ENCODE results near the gene PAK4. TPM values are rescaled to one million over a fixed set of nuclear protein-coding genes. Genes with fewer than 3 reads are reported as not detected.

Gene PAK4
- total RNA-seq, 1 donor from 2014 or later: 2.1 TPM

DNA sequence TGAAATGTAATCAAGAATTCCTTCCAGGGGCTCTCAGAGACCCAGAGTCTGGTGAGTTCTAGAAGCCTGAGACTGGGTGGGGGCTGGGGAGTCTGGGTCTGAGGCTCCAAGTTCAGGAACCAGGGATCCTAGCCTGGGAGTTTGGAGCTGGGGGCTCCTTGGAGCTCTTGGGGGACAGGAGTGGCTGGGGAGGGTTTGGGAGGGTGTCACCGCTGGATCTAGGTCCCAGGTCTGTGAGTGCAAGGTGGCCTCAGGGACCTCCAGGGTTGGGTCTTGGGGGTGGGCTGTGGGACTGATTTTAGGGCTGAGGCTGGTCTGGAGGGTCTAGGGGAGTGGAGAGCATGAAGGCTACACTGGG lies 77.4 kb downstream of the PAK4 start:
- Histone ChIP-seq H3K9ac (ENCODE audit: low read depth in 1 of 3, low read length in 3 of 3) (no peak overlapping the region), H3K27me3 (ENCODE audit: control insufficient read depth in 3 of 3, insufficient read depth in 3 of 3, low read length in 3 of 3) (peaks cover 46 to 65% (median 56%) of the 10 kb centered on the region in 3 donors), H3K4me3 (ENCODE audit: low read length in 3 of 3) (no peak overlapping the region), H3K9me3 (ENCODE audit: control insufficient read depth in 3 of 3, low read length in 3 of 3) (no peaks in the 10 kb centered on the region), H3K27ac (ENCODE audit: low read depth, low read length) (no peak overlapping the region), H3K4me1 (ENCODE audit: control insufficient read depth in 3 of 3, insufficient read depth in 3 of 3, low read length in 3 of 3) (no peaks in the 10 kb centered on the region), H3K36me3 (ENCODE audit: control insufficient read depth in 3 of 3, insufficient read depth in 3 of 3, low read length in 3 of 3) (no peaks in the 10 kb centered on the region)

DNA sequence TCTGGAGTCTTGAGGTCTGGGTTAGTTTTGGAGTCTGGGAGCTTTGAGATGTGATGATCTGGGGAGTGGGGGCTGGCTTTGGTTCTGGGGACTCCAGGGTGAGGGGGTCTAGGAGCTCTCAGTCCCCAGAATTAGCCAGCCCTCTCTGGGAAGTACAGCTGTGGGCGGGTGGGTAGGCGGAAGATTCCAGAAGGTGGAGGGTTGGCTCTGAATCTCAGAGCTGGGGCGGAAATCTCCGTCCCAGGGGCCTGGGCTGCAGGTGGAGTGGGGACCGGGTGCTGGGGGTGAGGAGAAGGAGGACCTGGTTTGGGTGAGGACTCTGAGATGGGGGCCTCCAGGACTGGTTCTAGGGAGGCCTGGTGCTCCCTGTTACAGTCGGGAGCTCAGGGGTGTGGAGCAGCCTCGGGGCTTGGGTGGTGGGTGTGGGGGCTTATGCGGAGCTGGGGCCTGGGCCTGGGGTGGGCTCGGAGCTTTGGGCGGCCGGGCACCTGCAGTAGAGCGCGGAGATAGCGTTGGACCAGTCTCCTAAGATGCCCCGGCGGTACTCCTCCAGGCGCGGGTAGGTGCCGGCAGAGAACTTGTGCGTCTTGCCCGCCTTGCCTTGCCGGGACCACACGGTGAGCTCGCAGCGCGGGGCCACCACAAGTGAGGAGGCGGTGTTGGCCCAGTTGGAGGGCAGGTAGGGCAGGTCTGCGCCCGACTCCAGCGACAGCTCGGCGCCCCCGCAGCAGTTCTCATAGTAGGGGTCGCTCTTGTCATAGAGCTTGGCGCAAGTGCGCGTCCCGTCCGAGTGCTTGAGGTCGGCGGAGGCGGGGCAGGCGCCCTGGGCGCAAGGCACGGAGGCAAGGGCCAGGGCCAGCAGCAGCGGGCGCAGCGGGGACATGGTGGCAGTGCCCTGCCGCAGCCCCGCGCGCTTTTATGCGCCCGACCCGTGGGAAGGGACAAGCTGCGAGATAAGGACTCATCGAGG lies 78.1 kb downstream of the PAK4 start, which contains the start of gene SYCN:
Gene SYCN (minus strand): TSS at position 892 of the 970 bp plus-strand sequence. CDS start 9 bp downstream, at position 883.
- Histone ChIP-seq H3K4me1 (ENCODE audit: control insufficient read depth in 3 of 3, insufficient read depth in 3 of 3, low read length in 3 of 3) (no peaks in the 10 kb centered on the region), H3K27me3 (ENCODE audit: control insufficient read depth in 3 of 3, insufficient read depth in 3 of 3, low read length in 3 of 3) (peaks cover 43 to 66% (median 59%) of the 10 kb centered on the region in 3 donors), H3K9me3 (ENCODE audit: control insufficient read depth in 3 of 3, low read length in 3 of 3) (no peaks in the 10 kb centered on the region), H3K4me3 (ENCODE audit: low read length in 3 of 3) (no peak within 1 kb of the TSS), H3K27ac (ENCODE audit: low read depth, low read length) (no peak within 1 kb of the TSS), H3K9ac (ENCODE audit: low read depth in 1 of 3, low read length in 3 of 3) (no peak within 1 kb of the TSS), H3K36me3 (ENCODE audit: control insufficient read depth in 3 of 3, insufficient read depth in 3 of 3, low read length in 3 of 3) (no peaks in the 10 kb centered on the region)

DNA sequence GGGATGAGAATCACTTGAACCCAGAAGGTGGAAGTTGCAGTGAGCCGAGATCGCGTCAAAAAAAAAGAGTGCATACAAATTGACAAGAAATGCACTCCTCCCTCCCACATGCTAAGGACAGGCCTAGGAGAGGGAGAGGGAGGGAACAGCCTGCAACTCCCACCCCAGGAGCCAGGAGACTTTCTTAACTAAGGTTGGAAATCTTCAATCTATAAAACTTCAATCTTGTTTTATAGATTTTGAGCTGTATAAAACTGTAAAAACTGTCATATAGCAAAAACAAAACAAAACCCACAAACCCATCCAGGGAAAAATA lies 79.8 kb downstream of the PAK4 start:
- Histone ChIP-seq H3K9me3 (ENCODE audit: control insufficient read depth in 3 of 3, low read length in 3 of 3) (no peaks in the 10 kb centered on the region), H3K9ac (ENCODE audit: low read depth in 1 of 3, low read length in 3 of 3) (no peak overlapping the region), H3K27ac (ENCODE audit: low read depth, low read length) (no peak overlapping the region), H3K36me3 (ENCODE audit: control insufficient read depth in 3 of 3, insufficient read depth in 3 of 3, low read length in 3 of 3) (no peaks in the 10 kb centered on the region), H3K4me1 (ENCODE audit: control insufficient read depth in 3 of 3, insufficient read depth in 3 of 3, low read length in 3 of 3) (no peaks in the 10 kb centered on the region), H3K4me3 (ENCODE audit: low read length in 3 of 3) (no peak overlapping the region), H3K27me3 (ENCODE audit: control insufficient read depth in 3 of 3, insufficient read depth in 3 of 3, low read length in 3 of 3) (peaks cover 34 to 53% (median 46%) of the 10 kb centered on the region in 3 donors)

DNA sequence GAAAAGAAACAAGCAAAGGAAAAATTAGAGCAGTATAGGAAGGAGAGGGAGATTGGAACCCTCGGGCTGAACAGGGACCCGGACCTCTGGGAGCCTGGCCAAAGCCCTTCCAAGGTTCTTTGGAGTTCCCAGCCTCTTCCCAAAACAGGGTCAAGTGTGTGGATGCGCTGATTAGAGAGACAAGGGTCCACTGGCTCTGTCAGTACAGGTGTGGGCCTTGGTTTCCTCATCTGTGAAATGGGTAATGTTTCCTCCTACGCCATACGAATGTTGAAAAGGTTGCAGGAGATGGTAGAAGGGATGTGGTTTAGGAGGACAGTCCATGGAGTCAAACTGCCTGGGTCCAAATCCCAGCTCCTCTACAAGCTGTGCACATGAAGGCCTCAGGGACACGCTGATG lies 80.5 kb downstream of the PAK4 start:
- no peak overlapping the region for H3K4me3 ChIP-seq (ENCODE audit: low read length in 3 of 3)
- H3K36me3 ChIP-seq (ENCODE audit: control insufficient read depth in 3 of 3, insufficient read depth in 3 of 3, low read length in 3 of 3): no peaks in the 10 kb centered on the region
- H3K27ac ChIP-seq (ENCODE audit: low read depth, low read length): no peak overlapping the region
- H3K4me1 ChIP-seq (ENCODE audit: control insufficient read depth in 3 of 3, insufficient read depth in 3 of 3, low read length in 3 of 3): no peaks in the 10 kb centered on the region
- H3K9ac ChIP-seq (ENCODE audit: low read depth in 1 of 3, low read length in 3 of 3): no peak overlapping the region
- H3K9me3 ChIP-seq (ENCODE audit: control insufficient read depth in 3 of 3, low read length in 3 of 3): no peaks in the 10 kb centered on the region
- H3K27me3 ChIP-seq (ENCODE audit: control insufficient read depth in 3 of 3, insufficient read depth in 3 of 3, low read length in 3 of 3): peaks cover 29 to 46% (median 39%) of the 10 kb centered on the region in 3 donors

DNA sequence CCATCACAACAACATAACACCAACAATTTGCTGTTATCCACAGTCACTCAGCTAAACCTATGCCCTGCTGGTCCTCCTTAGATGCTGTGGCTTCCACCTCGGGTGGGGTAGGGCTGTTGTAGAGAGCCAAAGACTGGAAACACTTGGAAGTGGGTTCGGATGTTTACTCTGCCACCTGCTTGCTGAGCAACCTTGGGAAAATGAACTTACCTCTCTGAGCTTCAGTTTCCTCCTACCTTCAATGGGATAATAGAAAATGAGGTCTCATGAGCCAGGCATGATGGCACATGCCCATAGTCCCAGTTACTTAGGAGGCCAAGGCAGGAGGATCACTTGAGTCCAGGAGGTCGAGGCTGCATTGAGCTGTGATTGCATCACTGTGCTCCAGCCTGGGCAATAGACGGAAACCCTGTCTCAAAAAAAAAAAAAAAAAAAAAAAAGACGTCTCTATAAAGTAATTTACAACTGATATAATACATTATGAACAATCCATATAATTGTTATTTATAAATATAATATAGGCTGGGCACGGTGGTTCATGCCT lies 81.8 kb downstream of the PAK4 start:
- no peaks in the 10 kb centered on the region for H3K9me3 ChIP-seq (ENCODE audit: control insufficient read depth in 3 of 3, low read length in 3 of 3)
- H3K9ac ChIP-seq (ENCODE audit: low read depth in 1 of 3, low read length in 3 of 3): no peak overlapping the region
- H3K27me3 ChIP-seq (ENCODE audit: control insufficient read depth in 3 of 3, insufficient read depth in 3 of 3, low read length in 3 of 3): peaks cover 25 to 39% (median 34%) of the 10 kb centered on the region in 3 donors
- H3K4me1 ChIP-seq (ENCODE audit: control insufficient read depth in 3 of 3, insufficient read depth in 3 of 3, low read length in 3 of 3): no peaks in the 10 kb centered on the region
- no peak overlapping the region for H3K4me3 ChIP-seq (ENCODE audit: low read length in 3 of 3)
- H3K36me3 ChIP-seq (ENCODE audit: control insufficient read depth in 3 of 3, insufficient read depth in 3 of 3, low read length in 3 of 3): no peaks in the 10 kb centered on the region
- H3K27ac ChIP-seq (ENCODE audit: low read depth, low read length): no peak overlapping the region

DNA sequence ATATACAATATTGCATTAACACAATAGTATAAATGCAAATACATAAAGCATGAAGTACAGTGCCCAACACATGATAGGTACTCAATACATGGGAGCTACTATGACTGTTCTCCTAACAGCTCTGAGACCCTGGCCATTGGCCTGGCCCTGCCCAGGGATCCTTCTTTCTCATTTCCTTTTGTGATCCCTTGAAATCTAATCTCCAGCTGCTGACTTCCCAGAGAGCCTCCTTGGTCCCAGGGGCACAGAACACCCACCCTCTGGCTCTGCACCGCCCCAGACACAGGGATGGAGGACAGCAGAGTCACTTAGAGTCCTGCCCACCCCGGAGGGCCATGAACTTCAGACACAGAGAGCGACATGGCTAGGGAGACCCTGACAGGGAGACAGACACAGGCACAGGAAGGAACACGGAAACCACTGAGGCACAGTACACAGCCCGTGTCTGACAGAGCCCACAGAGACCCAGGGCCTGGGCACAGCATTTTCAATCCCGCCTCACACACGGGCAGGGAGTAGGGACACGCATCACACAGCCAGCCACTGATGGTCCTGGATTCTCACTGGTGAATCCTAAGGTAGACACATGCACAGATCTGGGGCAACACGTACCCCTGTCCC lies 82.7 kb downstream of the PAK4 start:
- Histone ChIP-seq H3K4me1 (ENCODE audit: control insufficient read depth in 3 of 3, insufficient read depth in 3 of 3, low read length in 3 of 3) (no peaks in the 10 kb centered on the region), H3K9me3 (ENCODE audit: control insufficient read depth in 3 of 3, low read length in 3 of 3) (no peaks in the 10 kb centered on the region), H3K27ac (ENCODE audit: low read depth, low read length) (no peak overlapping the region), H3K36me3 (ENCODE audit: control insufficient read depth in 3 of 3, insufficient read depth in 3 of 3, low read length in 3 of 3) (no peaks in the 10 kb centered on the region), H3K9ac (ENCODE audit: low read depth in 1 of 3, low read length in 3 of 3) (no peak overlapping the region), H3K27me3 (ENCODE audit: control insufficient read depth in 3 of 3, insufficient read depth in 3 of 3, low read length in 3 of 3) (peaks cover 17 to 30% (median 25%) of the 10 kb centered on the region in 3 donors), H3K4me3 (ENCODE audit: low read length in 3 of 3) (no peak overlapping the region)

DNA sequence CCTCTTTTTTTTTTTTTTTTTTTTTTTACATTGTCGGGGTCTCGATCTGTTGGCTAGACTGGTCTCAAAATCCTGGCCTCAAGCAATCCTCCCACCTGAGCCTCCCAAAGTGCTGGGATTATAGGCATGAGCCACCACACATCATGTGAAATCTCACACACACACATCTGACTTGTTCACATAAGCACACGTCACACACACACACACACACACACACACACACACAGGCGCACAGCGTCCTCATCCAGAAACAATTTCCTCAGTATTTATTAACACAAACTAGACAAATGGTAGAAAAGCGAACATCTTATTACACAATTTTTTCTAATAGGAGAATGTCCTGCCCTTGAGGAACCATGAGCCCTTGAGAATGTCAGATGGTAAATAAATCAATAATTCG lies 83.6 kb downstream of the PAK4 start:
- Histone ChIP-seq H3K9me3 (ENCODE audit: control insufficient read depth in 3 of 3, low read length in 3 of 3) (no peaks in the 10 kb centered on the region), H3K9ac (ENCODE audit: low read depth in 1 of 3, low read length in 3 of 3) (no peak overlapping the region), H3K4me1 (ENCODE audit: control insufficient read depth in 3 of 3, insufficient read depth in 3 of 3, low read length in 3 of 3) (no peaks in the 10 kb centered on the region), H3K4me3 (ENCODE audit: low read length in 3 of 3) (no peak overlapping the region), H3K27me3 (ENCODE audit: control insufficient read depth in 3 of 3, insufficient read depth in 3 of 3, low read length in 3 of 3) (peaks cover 12 to 21% (median 16%) of the 10 kb centered on the region in 3 donors), H3K27ac (ENCODE audit: low read depth, low read length) (no peak overlapping the region), H3K36me3 (ENCODE audit: control insufficient read depth in 3 of 3, insufficient read depth in 3 of 3, low read length in 3 of 3) (no peaks in the 10 kb centered on the region)

DNA sequence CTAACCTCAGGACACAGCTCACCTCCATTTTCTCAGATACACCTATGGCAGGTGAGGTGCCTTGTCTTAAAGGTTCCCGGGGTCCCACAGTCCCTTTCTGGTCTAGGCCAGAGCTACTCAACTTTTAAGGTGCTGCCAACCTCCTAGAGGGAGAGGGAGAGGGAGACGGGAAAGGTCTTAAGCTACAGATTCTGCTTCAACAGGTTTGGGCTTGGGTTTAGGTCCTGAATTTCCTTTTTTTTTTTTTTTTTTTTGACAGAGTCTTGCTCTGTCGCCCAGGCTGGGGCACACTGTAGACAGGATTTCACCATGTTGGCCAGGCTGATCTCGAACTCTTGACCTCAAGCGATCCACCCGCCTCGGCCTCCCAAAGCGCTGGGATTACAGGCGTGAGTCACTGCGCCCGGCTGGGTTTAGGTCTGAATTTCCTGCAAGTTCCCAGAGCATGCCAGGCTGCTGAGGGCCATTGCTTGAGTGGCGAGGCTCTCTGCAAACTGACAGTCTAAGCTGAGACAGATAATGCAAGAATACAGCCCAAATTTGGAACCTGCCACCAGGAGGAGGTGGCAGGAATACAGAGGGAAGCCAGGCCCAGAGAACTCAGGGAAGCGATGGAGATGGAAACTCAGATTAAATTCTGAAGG lies 86.3 kb downstream of the PAK4 start:
- Histone ChIP-seq H3K9me3 (ENCODE audit: control insufficient read depth in 3 of 3, low read length in 3 of 3) (peaks cover 0 to 3% (median 2%) of the 10 kb centered on the region in 3 donors), H3K27ac (ENCODE audit: low read depth, low read length) (no peak overlapping the region), H3K4me3 (ENCODE audit: low read length in 3 of 3) (no peak overlapping the region), H3K36me3 (ENCODE audit: control insufficient read depth in 3 of 3, insufficient read depth in 3 of 3, low read length in 3 of 3) (no peaks in the 10 kb centered on the region), H3K9ac (ENCODE audit: low read depth in 1 of 3, low read length in 3 of 3) (no peak overlapping the region), H3K27me3 (ENCODE audit: control insufficient read depth in 3 of 3, insufficient read depth in 3 of 3, low read length in 3 of 3) (peaks cover 8 to 12% (median 10%) of the 10 kb centered on the region in 3 donors), H3K4me1 (ENCODE audit: control insufficient read depth in 3 of 3, insufficient read depth in 3 of 3, low read length in 3 of 3) (no peaks in the 10 kb centered on the region)

DNA sequence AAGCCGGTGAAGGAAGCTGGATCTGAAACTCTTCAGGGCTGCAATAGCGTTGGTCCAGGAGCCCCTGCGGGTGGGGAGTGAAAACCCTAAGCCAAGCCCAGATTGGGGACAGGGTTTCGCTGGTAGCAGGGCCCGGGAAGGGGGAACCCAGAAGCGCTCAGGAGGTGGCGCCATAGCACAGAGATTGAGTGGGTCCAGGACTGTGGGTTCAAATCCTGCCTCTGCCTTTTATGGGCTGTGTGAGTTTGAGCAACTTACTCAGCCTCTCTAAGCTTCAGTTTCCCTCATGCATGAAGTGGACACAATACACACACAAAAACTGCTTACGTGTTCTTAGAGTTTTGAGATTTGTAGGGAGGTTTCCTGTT lies 86.8 kb downstream of the PAK4 start:
- peaks cover 0 to 3% (median 2%) of the 10 kb centered on the region in 3 donors for H3K9me3 ChIP-seq (ENCODE audit: control insufficient read depth in 3 of 3, low read length in 3 of 3)
- H3K36me3 ChIP-seq (ENCODE audit: control insufficient read depth in 3 of 3, insufficient read depth in 3 of 3, low read length in 3 of 3): no peaks in the 10 kb centered on the region
- H3K27ac ChIP-seq (ENCODE audit: low read depth, low read length): no peak overlapping the region
- no peak overlapping the region for H3K9ac ChIP-seq (ENCODE audit: low read depth in 1 of 3, low read length in 3 of 3)
- H3K4me3 ChIP-seq (ENCODE audit: low read length in 3 of 3): no peak overlapping the region
- H3K27me3 ChIP-seq (ENCODE audit: control insufficient read depth in 3 of 3, insufficient read depth in 3 of 3, low read length in 3 of 3): peaks cover 5 to 12% (median 8%) of the 10 kb centered on the region in 3 donors
- no peaks in the 10 kb centered on the region for H3K4me1 ChIP-seq (ENCODE audit: control insufficient read depth in 3 of 3, insufficient read depth in 3 of 3, low read length in 3 of 3)
